Measurements from ENCODE around the gene SEC22A. TPM values are rescaled to one million over a fixed set of nuclear protein-coding genes. Genes with fewer than 3 reads are reported as not detected.

SEC22A gene
- total and polyA plus RNA-seq, 2 of the 8 experiments (the other 6 are each of a cell fraction or from before 2014, with no cell fraction given): 10.6 to 17.1 TPM

GRCh38 chr3:123290107-123290930 lies 88.6 kb downstream of the SEC22A start (continued):
- no peak for TF ChIP-seq CHD7 (IDR thresholded peaks at IDR 0.05; ENCODE audit: insufficient replicate concordance, low read length)
- TF ChIP-seq, protein P1, sequence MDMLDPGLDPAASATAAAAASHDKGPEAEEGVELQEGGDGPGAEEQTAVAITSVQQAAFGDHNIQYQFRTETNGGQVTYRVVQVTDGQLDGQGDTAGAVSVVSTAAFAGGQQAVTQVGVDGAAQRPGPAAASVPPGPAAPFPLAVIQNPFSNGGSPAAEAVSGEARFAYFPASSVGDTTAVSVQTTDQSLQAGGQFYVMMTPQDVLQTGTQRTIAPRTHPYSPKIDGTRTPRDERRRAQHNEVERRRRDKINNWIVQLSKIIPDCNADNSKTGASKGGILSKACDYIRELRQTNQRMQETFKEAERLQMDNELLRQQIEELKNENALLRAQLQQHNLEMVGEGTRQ (IDR thresholded peaks at IDR 0.05; ENCODE audit: low read length): no peak
- no peak for TF ChIP-seq CBX5 (IDR thresholded peaks at IDR 0.05; ENCODE audit: low read depth, low read length)
- TF ChIP-seq GABPA (IDR thresholded peaks at IDR 0.05; ENCODE audit: borderline replicate concordance, insufficient read depth, low read length): no peak
- no peak for TF ChIP-seq SIRT6 (IDR thresholded peaks at IDR 0.05; ENCODE audit: low read length)
- no peak for TF ChIP-seq SUZ12 (IDR thresholded peaks at IDR 0.05; ENCODE audit: low read length)
- no peak for TF ChIP-seq HDAC2 (IDR thresholded peaks at IDR 0.05; ENCODE audit: borderline replicate concordance in 1 of 2, low read depth in 2 of 2, low read length in 2 of 2)
- TF ChIP-seq RBBP5 (IDR thresholded peaks at IDR 0.05; ENCODE audit: borderline replicate concordance, low read depth, low read length): no peak
